Measurements from ENCODE around the gene GNG7.
"Not testable (repeated sequence)": the region's sequence is repeated elsewhere in the genome, so short reads cannot be mapped to it uniquely, and the experiment has no call there.

The GNG7 gene

DNA sequence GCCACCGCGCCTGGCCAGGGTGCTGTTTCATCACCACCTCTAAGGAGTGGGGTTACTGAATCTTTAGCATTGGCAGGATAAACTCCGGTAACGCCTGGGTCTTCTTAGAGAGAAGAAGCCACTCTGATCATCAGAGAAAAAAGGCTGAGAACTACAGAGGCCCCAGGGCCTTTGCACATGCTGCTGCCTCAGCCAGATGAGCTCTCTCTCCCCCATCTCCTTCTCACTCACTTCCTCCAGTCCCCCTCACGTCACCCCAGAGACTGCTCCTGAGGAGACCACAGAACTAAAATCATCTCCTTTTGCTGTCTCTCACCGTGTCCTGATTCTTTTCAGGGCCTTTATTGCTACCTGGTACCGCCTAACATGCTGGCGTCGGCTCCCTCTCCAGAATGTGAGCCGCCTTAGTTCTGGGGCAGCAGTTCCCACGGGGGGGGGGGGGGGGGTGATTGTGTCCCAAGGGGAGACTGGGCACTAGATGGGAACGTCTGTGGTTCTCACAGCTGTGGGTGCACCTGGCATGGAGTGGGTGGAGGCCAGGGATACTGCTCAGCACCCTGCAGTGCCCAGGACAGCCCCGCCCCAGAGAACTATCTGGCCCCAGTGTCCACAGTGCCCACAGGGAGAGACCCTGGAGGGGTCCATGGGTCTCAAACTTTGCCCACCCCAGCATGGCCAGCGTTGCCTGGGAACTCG is 23.8 kb upstream of the GNG7 start:
- DNase-seq, result no peak

DNA sequence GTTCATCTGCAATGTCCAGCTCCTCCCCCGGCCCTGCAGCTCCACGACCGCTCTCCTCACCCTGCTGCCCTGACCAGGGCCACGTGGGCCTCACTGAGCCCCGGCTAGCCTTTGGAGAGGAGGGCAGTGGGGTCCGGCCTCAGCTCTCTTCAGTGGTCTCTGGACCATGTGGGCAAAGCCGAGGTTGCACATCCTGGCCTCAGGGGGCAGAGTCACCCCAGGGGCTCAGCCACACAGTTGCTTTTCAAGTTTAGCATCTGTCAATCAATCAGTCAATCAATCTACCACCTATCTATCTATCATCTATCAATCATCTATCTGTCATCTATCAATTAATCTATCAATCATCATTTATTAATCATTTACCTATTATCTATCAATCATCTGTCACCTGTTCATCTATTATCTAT is 21.7 kb upstream of the GNG7 start:
- DNase-seq, result no peak

DNA sequence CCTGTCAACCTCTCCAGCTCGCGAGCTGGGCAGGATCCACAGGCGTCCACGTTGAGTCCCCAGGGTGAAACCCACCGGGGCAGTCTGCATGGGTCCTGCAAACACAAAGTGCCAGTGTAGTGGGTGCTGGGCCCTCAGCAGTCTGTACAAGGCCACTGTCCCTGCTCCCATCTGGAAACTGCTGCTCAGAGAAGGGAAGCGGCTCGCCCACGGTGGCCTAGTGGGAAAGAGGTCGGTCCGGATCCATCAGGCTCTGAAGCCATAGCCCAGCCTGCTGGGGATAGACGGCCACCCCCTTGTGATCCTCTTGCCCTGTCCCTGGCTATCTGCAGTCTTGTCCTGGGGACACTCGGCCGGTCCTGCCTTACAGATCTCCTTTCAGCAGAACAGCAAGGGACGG is 21.3 kb upstream of the GNG7 start:
- no peak for DNase-seq

DNA sequence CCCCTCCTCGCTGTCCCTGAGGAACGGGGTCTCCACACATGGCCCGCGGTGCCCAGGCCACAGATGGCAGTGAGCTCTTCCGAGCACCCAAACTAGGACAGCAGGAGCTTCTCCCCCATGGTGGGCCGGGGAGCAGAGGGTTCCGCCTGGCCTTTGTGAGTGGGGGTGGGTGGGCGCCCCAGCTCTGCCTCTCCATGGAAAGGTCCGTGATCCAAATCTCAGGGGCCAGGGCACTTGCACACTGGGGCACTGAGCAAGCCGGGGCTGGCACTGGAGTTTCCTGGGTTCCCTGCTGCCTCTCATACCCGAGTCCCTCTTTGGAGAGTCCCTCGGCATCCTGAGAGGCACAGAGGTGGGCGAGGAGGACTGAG is 20.8 kb upstream of the GNG7 start:
- DNase-seq, result no peak

DNA sequence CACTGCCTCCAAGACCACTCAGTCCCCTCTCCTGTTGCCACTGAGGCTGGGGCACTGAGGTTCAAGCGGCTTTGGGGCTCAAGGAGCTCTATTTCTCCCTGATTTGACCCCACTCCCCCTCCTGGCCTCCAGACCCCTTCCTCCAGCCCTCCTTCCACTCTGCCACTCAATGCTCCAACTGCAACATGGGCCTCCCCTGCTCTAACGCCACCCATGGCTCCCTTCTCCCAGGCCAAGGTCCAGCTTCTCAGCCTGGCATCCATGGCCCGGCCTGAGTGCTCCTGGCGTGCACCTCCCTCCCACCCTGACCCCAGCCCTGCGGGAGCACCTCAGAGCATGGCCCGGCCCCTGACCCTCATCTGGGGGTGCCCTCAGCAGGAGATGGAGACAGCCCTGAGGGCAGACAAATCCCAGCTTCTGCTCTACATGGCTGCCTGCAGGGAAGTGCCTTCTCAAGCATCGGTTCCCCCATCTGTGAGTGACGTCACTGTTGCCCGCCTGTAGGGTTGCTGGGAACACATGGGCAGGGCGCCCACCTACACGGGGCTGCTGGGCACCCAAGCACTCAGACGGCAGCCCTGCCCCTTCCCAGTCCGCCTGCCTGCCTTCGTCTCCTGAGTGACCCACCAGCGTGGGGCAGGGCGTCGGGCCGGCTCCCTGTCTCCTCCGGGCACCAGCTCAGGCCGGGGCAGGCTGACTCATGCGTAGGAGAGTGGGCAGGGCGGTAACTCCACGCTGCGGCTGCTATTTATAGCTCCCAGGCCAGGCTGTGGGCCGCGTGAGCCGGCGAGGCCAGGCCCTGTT is 20.2 kb upstream of the GNG7 start:
- DNase-seq, result no peak

DNA sequence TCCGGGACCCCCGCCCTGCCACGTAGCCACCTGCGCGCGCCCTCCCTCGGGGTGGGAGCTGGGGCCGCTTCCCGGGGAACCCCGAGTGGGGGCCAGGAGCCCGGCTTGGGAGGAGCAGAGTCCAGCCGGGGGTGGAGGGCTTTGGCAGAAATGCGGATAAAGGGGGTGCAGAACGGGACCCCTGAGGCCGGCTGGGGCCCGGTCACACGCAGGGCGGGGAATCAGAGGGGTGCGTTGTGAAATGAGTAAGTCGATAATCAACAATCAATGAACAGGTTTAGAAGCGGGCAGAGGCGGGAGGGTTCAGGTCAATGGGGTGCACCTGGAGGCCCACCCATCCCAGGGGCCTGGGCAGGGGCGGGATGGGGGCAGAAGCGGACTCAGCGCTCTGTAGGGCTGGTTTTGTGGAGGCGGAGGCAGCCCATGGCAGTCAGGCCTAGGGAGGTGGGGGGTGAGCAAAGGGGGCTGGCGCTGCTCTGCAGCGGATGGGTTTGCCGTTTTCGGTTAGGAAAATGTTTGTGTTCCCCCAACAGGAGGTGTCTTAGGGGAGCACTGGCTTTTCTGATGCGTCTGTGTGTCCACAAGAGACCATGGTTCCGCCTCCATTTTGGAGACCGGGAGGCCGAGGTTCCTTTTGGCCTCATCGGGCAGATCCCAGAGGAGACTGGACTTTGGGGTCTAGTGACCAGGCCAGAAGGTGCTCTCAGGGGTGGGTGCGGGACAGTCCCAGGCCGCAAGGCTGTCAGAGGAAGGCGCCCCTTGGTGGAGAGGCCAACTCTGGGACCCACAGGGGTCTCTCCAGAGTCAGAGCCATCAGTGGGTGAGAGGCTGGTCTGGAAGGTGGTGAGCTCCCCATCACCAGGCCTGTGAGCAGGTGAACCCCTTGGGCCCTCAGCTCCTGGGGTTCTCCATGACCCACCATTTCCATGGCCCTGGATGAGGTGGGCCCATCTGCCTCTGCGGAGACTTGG is 19.4 kb upstream of the GNG7 start:
- DNase-seq, result no peak

DNA sequence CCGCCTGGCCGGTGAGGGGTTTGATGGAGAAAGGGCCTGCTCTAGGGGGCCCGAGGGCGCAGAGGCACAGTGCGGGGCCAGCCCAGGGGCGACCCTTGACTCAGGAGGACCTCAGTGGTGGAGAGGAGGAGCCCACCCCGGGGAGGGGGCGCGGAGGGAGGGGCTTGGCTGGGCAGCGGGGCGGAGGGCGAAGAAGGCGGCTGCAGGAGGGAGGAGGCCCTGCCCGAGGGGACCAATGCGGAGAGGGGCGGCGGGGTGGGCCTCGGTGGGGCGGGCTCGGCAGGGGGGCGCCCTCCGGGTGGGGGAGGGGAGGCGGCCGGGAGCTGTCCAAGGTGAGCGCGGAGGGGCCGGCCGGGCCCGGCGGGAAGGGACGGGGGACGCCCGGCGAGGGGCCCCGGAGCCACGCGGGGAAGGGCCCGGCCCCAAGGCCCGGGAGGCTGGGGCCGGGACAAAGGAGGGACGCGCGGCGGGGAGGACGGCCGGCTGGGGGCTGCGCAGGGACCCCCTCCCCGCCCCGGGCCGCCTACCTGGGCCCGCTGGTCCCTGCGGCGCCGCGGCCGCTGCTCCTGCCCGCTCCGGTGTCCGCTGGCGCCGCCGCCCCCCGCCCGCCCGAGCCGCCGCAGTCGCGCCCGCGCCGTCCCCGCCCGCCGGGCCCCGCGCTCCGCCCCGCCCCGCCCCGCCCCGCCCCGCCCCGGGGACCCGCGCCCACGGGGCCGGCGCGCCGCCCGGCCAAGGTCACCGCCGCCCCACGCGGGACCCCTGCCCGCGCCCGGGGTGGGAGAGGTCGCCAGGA is 18.5 kb upstream of the GNG7 start, which contains the start of gene DIRAS1:
Gene DIRAS1 (minus strand): TSS at position 596 of the 793 bp plus-strand sequence. CDS start 3,566 bp downstream, outside the sequence.
- DNase-seq, result no peak

DNA sequence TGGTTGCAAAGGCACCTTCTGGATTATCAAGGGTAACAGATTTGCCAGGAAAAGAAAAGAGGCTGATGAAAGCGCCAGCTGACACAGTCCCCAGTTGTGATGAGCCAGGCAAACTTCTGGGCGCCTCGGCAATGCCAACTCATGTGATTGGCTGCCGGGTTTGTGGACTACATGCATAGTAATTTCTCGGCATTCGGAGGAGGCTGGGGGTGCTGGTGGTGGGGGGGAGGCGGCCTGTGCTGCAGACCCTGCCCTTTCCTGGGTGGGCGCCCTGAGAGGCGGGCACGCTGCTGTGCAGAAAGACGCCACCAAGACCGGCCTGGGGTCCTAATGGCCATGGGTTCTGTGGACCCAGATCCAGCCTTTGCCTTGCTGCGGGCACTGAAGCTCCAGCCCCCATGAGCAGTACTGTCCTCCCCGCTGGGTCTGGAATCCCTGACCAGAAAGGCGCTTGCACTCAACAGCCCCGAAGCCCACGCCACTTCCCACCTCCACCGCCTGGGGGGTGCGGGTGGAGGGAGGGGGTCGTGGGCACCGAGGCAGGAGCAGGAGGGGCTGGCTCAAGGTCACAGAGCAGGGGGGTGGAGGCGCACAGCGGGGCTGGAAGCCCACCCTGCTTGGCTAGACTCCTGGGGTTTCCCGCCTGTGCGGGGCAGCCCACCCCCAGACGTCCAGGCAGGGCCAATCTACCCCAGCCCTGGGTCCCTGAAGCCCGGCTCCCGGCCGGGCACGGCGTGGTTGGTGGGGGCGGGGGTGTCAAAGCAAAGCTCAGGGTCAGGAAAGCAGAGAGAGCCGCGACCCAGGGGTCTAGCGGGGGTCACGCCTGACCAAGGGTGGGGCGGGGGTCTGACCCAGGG is 17.7 kb upstream of the GNG7 start:
- no peak for DNase-seq

DNA sequence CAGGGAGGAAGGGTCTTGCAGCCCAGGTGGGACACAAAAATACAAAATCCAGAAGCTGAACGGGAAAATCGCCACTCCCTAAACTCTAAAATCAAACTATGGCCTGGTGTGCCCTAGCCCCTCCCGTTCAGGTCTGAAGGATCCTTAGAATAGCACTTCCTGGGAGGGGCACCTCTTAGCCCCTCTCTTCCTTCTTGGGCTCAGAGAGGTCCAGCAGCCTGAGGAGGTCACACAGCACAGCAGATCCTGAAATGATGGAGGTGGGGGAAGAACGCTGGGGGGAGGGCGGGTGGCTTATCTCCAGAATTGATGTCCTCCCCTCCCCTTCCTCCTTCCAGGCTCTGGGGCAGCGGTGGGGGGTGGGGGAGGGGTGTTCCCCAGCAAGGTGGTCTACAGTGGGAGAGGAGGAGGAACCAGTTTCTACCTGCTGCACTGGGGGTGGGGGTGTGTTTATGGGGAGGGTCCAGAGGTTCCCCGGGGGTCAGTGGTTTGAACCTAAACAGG is 16.8 kb upstream of the GNG7 start:
- no peak for DNase-seq

DNA sequence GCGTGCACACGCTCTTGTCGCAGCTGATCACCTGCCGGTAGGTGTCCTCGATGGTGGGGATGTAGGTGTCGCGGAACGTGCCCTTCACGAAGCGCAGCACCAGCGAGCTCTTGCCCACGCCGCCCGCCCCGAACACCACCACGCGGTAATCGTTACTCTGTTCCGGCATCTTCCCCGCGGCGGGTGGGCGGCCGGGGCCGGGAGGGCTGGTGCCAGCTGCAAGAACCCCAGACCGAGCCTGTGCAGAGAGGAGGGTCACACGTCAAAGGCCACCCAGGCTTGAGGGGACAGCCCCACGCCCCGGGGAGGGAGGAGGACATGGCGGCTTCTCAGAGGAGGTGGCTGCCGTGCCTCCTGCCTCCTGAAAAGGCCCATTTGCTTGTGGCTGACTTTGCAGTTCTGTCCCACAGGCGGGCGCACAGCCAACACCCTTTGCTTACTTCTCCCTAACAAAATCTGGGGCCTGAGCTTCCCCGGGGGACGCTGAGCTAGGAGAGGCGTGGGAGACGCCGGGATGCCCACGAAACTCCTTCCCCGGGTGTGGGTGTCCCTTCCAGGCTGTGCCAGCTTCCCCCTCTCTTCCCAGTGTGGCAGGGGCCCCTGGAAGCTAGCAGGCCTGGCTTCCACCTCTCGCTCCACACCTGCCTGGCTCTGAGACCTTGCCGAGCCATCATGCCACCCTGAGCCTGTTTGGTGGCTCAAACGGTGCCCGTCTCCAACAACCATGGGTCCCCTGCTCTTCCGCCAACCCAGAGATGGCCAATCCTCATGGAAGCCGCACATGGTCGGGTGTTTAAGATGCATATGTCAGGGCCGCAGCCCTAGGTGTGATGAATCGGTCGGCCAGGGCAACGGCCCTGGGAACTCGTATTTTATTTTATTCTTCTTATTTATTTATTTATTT is 15.4 kb upstream of the GNG7 start:
- DNase-seq, result no peak

DNA sequence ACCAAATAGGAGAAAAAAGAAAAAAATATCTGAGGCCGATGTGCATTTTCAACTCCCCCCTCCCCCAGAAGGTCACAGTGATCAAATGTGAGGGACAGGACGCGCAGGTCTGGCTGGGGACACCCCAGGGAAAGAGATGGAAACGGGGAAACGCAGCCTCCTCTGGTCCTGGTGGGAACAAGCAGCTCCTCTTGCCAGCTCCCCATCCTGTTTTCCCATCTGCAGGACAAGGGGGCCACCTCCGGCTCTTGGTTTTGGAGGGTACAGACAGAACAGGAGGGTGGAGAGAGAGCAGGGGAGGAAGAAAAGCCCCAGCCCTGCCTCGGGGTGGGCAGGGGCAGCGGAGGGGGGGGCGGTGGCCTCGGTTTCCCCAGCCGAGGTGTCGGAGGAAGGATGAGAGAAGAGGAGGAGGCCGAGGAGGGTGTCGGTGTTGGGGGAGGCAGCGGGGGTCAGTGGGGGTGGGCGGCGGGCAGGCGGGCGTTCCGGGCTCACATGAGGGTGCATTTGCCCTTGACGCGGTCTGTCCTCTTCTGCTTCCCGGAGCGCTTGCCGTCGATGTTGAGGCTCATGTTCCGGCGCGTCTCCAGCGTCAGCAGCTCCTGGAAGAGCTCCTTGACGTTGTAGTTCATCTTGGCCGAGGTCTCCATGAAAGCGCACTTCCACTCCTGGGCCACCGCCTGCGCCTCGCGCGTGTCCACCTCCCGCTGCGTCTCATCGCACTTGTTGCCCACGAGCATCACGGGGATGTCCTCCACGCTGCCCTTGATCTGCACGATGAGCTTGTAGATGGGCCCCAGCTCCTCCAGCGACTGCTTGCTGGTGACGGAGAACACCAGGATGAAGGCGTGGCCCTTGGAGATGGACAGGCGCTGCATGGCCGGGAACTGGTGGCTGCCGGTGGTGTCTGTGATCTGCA is 14.5 kb upstream of the GNG7 start:
- no peak for DNase-seq

DNA sequence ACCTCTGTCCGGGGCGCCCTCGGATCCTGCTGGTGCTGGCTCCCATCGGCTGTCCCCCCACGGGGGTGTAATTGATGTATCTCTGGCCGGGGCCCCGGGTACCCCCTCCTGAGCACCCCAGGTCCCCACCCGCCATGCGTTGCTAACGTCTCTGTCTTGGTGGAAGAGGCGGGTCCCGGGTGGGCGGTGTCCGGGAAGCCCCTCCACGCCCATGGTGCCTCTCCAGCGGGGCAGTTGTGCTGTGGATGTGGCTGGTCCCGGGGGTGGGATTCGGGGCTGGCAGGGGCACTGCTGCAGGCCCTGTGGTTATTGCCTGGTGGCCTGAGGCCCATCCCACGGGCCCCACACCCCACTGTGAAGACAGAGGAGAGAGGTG is 13.8 kb upstream of the GNG7 start:
- DNase-seq, result no peak

DNA sequence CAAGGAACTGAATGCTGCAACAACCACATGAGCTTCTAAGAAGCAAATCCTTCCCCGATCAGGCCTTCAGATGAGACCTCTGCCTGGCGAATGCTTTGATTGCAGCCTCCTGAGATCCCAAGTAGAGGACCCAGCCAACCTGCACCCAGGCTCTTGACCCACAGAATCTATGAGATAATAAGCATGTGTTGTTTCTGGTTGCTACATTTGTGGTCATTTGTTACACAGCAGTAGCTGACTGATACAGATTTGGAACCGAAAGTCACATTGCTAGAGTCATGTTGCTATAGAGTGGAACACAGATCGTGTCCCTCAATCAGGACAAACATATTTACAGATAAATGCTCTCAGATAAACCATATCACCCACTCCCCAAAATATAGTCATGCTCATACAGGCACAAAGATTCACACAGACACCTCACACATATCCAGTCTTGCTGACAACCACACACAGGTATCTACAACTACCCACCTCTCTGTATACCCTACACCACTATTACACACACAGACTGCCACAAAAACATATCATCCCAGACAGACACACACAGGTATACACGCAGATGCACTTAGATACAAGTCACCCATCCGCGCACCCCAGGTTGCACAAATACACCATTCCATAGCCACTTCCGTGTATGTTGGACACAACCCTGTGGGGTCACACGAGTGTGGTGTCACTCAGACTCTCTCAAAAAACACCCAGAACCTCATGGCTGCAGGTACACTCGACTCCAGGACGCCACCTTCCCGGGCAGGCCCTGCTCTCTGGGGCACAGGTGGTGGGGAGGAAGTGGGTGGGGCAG is 13.2 kb upstream of the GNG7 start:
- no peak for DNase-seq

DNA sequence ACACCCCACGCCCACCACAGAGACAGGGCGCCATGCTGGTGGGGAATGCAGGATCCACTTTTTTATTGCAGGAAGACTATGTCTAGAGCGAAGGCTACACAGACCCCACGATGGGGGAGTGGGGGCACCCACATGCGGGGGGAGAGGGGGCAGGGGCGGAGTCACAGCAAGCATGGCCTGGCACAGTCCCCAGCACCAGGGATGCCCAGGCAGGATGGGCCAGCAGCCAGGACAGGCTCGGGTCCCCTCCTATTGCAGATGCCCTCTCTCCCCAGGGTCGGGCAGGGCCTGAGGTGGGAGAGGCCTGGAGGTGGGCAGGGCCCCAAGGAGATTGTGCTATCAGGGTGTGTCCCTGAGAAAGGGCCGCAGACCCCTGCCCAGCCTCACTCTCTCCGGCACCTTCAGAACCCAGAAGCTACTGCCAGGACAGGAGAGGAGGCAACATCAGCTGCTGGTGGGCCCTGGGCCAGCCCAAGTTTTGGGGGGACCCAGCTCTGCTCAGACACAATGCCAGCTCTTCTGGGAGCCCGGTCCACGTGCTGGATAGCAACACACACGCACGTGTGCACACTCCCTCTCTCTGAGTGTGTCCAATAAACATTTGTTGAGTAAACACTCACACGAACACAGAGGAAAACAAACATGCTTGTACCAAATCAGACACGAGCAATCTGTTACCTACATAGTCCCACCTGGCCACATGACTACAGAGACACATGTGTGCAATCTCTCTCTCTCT is 12.2 kb upstream of the GNG7 start:
- DNase-seq, result no peak

DNA sequence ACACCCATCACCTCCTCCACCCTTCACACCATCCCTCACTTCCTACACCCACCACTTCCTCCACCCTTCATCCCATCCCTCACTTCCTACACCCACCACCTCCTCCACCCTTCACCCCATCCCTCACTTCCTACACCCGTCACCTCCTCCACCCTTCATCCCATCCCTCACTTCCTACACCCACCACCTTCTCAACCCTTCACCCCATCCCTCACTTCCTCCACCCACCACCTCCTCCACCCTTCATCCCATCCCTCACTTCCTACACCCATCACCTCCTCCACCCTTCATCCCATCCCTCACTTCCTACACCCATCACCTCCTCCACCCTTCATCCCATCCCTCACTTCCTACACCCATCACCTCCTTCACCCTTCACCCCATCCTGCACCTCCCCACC is 11.6 kb upstream of the GNG7 start:
- not testable (repeated sequence) for DNase-seq

DNA sequence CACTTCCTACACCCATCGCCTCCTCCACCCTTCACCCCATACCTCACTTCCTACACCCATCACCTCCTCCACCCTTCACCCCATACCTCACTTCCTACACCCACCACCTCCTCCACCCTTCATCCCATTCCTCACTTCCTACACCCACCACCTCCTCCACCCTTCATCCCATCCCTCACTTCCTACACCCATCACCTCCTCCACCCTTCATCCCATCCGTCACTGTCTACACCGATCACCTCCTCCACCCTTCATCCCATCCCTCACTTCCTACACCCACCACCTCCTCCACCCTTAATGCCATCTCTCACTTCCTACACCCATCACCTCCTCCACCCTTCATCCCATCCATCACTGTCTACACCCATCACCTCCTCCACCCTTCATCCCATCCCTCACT is 10.7 kb upstream of the GNG7 start:
- not testable (repeated sequence) for DNase-seq

DNA sequence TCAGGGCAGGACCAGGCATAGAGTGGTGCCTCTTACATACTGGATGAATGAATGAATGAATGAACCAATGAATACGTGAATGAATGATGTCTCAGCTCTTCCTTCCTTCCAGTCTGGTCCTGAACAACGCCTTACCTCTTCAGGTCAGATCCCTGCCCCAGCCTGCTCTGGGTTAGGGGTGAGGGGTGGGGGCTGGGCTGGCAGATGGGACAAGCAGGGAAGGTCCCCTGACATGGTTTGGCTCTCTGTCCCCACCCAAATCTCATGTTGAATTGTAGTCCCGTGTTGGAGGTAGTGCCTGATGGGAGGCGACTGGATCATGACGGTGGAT is 9.3 kb upstream of the GNG7 start:
- DNase-seq, result no peak
